Body of pancreas (tissue), 4 donors: ENCODE results near the gene REN. TPM values are rescaled to one million over a fixed set of nuclear protein-coding genes. Genes with fewer than 3 reads are reported as not detected.

Experiments
- ATAC-seq: fragments of 150-250 bp; one replicate; pipeline ENCODE4 v1.9.1; 2016
- DNase-seq, 4 donors: peaks; one replicate each; pipeline ENCODE4 v3.0.0-alpha.2; 2019
- H3K27ac ChIP-seq, 4 donors: fragments of 200-600 bp; sonication (generic); 1 replicate in 3 of 4; 2 replicates in 1 of 4; pipeline versions ENCODE4 v1.5.1 to v1.6.1; 2016 to 2019; ENCODE audit warnings: mild to moderate bottlenecking in 1 of 4, mixed read lengths in 1 of 4, moderate library complexity in 1 of 4
- H3K27me3 ChIP-seq, 2 donors: fragments of 200-600 bp; sonication (generic); one replicate each; pipeline ENCODE4 v1.6.0; 2016; ENCODE audit warnings: mild to moderate bottlenecking in 1 of 2
- H3K36me3 ChIP-seq, 2 donors: fragments of 200-600 bp; sonication (generic); replicated peaks in 1 of 2; 2 replicates each; pipeline ENCODE4 v1.5.1; 2016; ENCODE audit warnings: low read depth in 2 of 2; ENCODE audit not compliant: insufficient read depth in 1 of 2
- H3K4me1 ChIP-seq: fragments of 200-600 bp; sonication (generic); one replicate; pipeline ENCODE4 v1.6.0; 2016
- H3K4me3 ChIP-seq, 2 donors: fragments of 200-600 bp; sonication (generic); 1 replicate in 1 of 2; 2 replicates in 1 of 2; pipeline ENCODE4 v1.5.1; 2016 to 2019
- H3K9me3 ChIP-seq, 3 donors: fragments of 200-600 bp; sonication (generic); 1 replicate in 2 of 3; 2 replicates in 1 of 3; pipeline ENCODE4 v1.5.1; 2016
- CTCF ChIP-seq, 7 experiments: fragments of 450-650 bp in 4 of 7; fragments of 200-600 bp in 3 of 7; sonication (generic) in 3 of 7; IDR thresholded peaks; one replicate each; pipeline ENCODE4 v1.5.1; 2016 to 2019; ENCODE audit warnings: antibody characterized with exemption in 7 of 7
- POLR2A ChIP-seq, 3 donors: fragments of 450-650 bp; IDR thresholded peaks; one replicate each; pipeline ENCODE4 v1.6.1; 2016; ENCODE audit warnings: antibody characterized with exemption in 3 of 3, mild to moderate bottlenecking in 2 of 3
- WGBS, 2 donors: methylation state at CpG; one replicate each; pipeline ENCODE4 v1.1.5; 2017; 5-methylcytosine and 5-hydroxymethylcytosine counted together
- intact Hi-C: fragments of 100-400 bp; cut with DNase I; formaldehyde crosslinking; loops from one replicate; pipeline ENCODE4 v1.15.1; 2023
- total RNA-seq, 2 donors: library from RNA; depleted of rRNA; stranded (reverse); fragments of >200 nt; gene quantifications; one replicate each; pipeline ENCODE4 v1.1.0, GENCODE V29; 2016

REN gene
- total RNA-seq: not detected

GRCh38 chr1:204166219-204166618 is at the start of gene REN:
TSS of gene REN (minus strand) at chr1:204166337. CDS start at chr1:204166293, 44 bp downstream.
- H3K27ac ChIP-seq: no peak within 1 kb of the TSS
- DNase-seq (no peak), ATAC-seq (no peak)
- H3K27me3 ChIP-seq: no peaks in the 10 kb centered on the region
- H3K4me3 ChIP-seq: no peak within 1 kb of the TSS
- no peaks in the 10 kb centered on the region for H3K9me3 ChIP-seq
- 70 to 73% methylated on average over 5 of the region's 5 CpGs for WGBS, 2 donors
- H3K36me3 ChIP-seq: no peaks in the 10 kb centered on the region
- TF ChIP-seq CTCF (IDR thresholded peaks at IDR 0.05): no peak
- intact Hi-C loops: no loop called here
- peaks cover 11% of the 10 kb centered on the region for H3K4me1 ChIP-seq

- H3K27ac ChIP-seq: peak within 1 kb of the TSS in 3 of 4 donors; percentile 61 to 82 (median 78)
- peaks cover 26% of the 10 kb centered on the region for H3K4me1 ChIP-seq
- H3K27me3 ChIP-seq: no peaks in the 10 kb centered on the region
- DNase-seq (peak; percentile 94 to 95 (median 94)), ATAC-seq (peak; percentile 97)
- H3K9me3 ChIP-seq: no peaks in the 10 kb centered on the region
- no peak within 1 kb of the TSS for H3K4me3 ChIP-seq
- intact Hi-C loops: no loop called here
- 11 to 26% methylated on average over 17 to 41 of the region's 41 CpGs for WGBS, 2 donors
- no peaks in the 10 kb centered on the region for H3K36me3 ChIP-seq
- peak in 6 of 7 experiments; percentile 27 to 75 (median 54) for TF ChIP-seq CTCF (IDR thresholded peaks at IDR 0.05)
- peak in 2 of 3 donors; percentile 59 to 62 for TF ChIP-seq POLR2A (IDR thresholded peaks at IDR 0.05)
These were observed 47.8 kb upstream of the REN start, which contains the start of gene GOLT1A for GRCh38 chr1:204213668-204214662. TSS of gene GOLT1A (minus strand) at chr1:204213988. CDS start at chr1:204213906, 82 bp downstream.

GRCh38 chr1:204212715-204213114 is 46.6 kb upstream of the REN start:
- ATAC-seq (no peak), DNase-seq (no peak)
- no peaks in the 10 kb centered on the region for H3K36me3 ChIP-seq
- intact Hi-C loops: no loop called here
- WGBS, 2 donors: 90 to 96% methylated on average over 3 of the region's 3 CpGs
- no peak for TF ChIP-seq CTCF (IDR thresholded peaks at IDR 0.05)
- TF ChIP-seq POLR2A (IDR thresholded peaks at IDR 0.05): no peak
- H3K27me3 ChIP-seq: no peaks in the 10 kb centered on the region
- H3K27ac ChIP-seq: no peak overlapping the region
- no peaks in the 10 kb centered on the region for H3K9me3 ChIP-seq
- H3K4me3 ChIP-seq: no peak overlapping the region
- H3K4me1 ChIP-seq: peaks cover 28% of the 10 kb centered on the region

GRCh38 chr1:204211046-204211445 is 44.9 kb upstream of the REN start:
- Histone ChIP-seq H3K36me3 (no peaks in the 10 kb centered on the region), H3K9me3 (no peaks in the 10 kb centered on the region), H3K4me1 (peaks cover 38% of the 10 kb centered on the region), H3K4me3 (no peak overlapping the region), H3K27ac (no peak overlapping the region), H3K27me3 (no peaks in the 10 kb centered on the region)
- no peak for ATAC-seq
- intact Hi-C loops: no loop called here
- TF ChIP-seq CTCF (IDR thresholded peaks at IDR 0.05): no peak
- TF ChIP-seq POLR2A (IDR thresholded peaks at IDR 0.05): no peak
- DNase-seq: no peak
- 85 to 87% methylated on average over 7 of the region's 7 CpGs for WGBS, 2 donors
